Ramos (cell line): ENCODE results near the gene CEP131.

Experiments used
- in situ Hi-C: fragments of 300-500 bp; cut with MboI; formaldehyde crosslinking; loops from one replicate; pipeline ENCODE4 v1.14.3; 2022; ENCODE audit warnings: low sequenced_read_pairs; ENCODE audit not compliant: unreplicated experiment

The CEP131 gene

GRCh38 chr17:81241648-81242420 lies 19.1 kb upstream of the CEP131 start:
- in situ Hi-C loops = loop anchor here (10.0 kb wide), 1 partner anchor 97 kb away; no protein-coding TSS in a partner anchor

GRCh38 chr17:81241203-81241602 lies 18.4 kb upstream of the CEP131 start:
- in situ Hi-C loops = loop anchor here (10.0 kb wide), 1 partner anchor 96 kb away; no protein-coding TSS in a partner anchor

- in situ Hi-C loops = loop anchor here (10.0 kb wide), 1 partner anchor 96 kb away; no protein-coding TSS in a partner anchor
These were observed 18.0 kb upstream of the CEP131 start for GRCh38 chr17:81240761-81241160.

- in situ Hi-C loops = loop anchor here (10.0 kb wide), 1 partner anchor 95 kb away; no protein-coding TSS in a partner anchor
These were observed 17.2 kb upstream of the CEP131 start for GRCh38 chr17:81239714-81240555.

- in situ Hi-C loops = no loop called here
These were observed 16.3 kb upstream of the CEP131 start, which contains the start of the genes NDUFAF8 and TEPSIN for GRCh38 chr17:81238815-81239713. TSS of gene NDUFAF8 (plus strand) at chr17:81239318. CDS start at chr17:81239364, 46 bp downstream. TSS of gene TEPSIN (minus strand) at chr17:81239055. CDS start at chr17:81239033, 22 bp downstream.

- in situ Hi-C loops = no loop called here
These were observed 15.7 kb upstream of the CEP131 start for GRCh38 chr17:81238490-81238814.

GRCh38 chr17:81237591-81238489 lies 15.1 kb upstream of the CEP131 start:
- in situ Hi-C loops = no loop called here

GRCh38 chr17:81236784-81237183 lies 14.0 kb upstream of the CEP131 start:
- in situ Hi-C loops = no loop called here

- in situ Hi-C loops = no loop called here
These were observed 13.3 kb upstream of the CEP131 start for GRCh38 chr17:81235822-81236740.

GRCh38 chr17:81234940-81235821 lies 12.4 kb upstream of the CEP131 start:
- in situ Hi-C loops = no loop called here

- in situ Hi-C loops = no loop called here
These were observed 11.7 kb upstream of the CEP131 start for GRCh38 chr17:81234506-81234855.

GRCh38 chr17:81233811-81234505 lies 11.2 kb upstream of the CEP131 start:
- in situ Hi-C loops = no loop called here

- in situ Hi-C loops = no loop called here
These were observed 10.6 kb upstream of the CEP131 start for GRCh38 chr17:81233316-81233715.

GRCh38 chr17:81232616-81233241 lies 10.0 kb upstream of the CEP131 start:
- in situ Hi-C loops = no loop called here

- in situ Hi-C loops = no loop called here
These were observed 9.2 kb upstream of the CEP131 start for GRCh38 chr17:81231766-81232581.
